ENCODE measurements around the gene BICC1. TPM values are rescaled to one million over a fixed set of nuclear protein-coding genes. Genes with fewer than 3 reads are reported as not detected.

The BICC1 gene
- total RNA-seq, 1 experiment from 2014 or later, result 0.57 TPM

GRCh38 chr10:58806323-58806722, 293.7 kb downstream of the BICC1 start:
- Mint-ChIP-seq H3K36me3 (ENCODE audit: insufficient read depth in 1 of 3, low read depth in 3 of 3) (no peaks in the 10 kb centered on the region), H3K9me3 (no peaks in the 10 kb centered on the region)

More at GRCh38 chr10:58806323-58806722, 293.7 kb downstream of the BICC1 start:
- H3K79me1 ChIP-seq (ENCODE audit: insufficient read depth, low read depth, low read length, poor library complexity, severe bottlenecking), result no peaks in the 10 kb centered on the region
- Mint-ChIP-seq H3K27me3 (ENCODE audit: low read depth) (no peaks in the 10 kb centered on the region), H3K4me1 (peaks cover 3 to 5% of the 10 kb centered on the region in 2 experiments; a peak in 3 of 4 replicates), H3K27ac (no peak overlapping the region), H3K4me3 (no peak overlapping the region)
- no CpG with 5 or more reads among the region's 1 CpG for whole genome bisulfite sequencing (ENCODE audit: extremely low coverage, insufficient read length, low lambda C conversion rate)
- no peak overlapping the region for H3K14ac ChIP-seq (ENCODE audit: insufficient read depth, low read length)
- no peak overlapping the region for H2BK15ac ChIP-seq (ENCODE audit: low read depth, low read length)
- no peaks in the 10 kb centered on the region for H3K27me3 ChIP-seq (ENCODE audit: insufficient read depth, low read length)
- H3K56ac ChIP-seq (ENCODE audit: insufficient read length, low read depth, low read length), result no peak overlapping the region
- no peak overlapping the region for H2BK20ac ChIP-seq (ENCODE audit: low read depth, low read length, poor library complexity, severe bottlenecking)
- no peak overlapping the region for H2AK5ac ChIP-seq (ENCODE audit: insufficient read length, low read length)
- no peak for TF ChIP-seq CTCF (conservative IDR thresholded peaks at IDR 0.05)
- no peak overlapping the region for H3K27ac ChIP-seq (ENCODE audit: insufficient read length, low read depth, low read length)
- no peak overlapping the region for H3K9ac ChIP-seq (ENCODE audit: extremely low read depth, insufficient read length, low read length)
- no peaks in the 10 kb centered on the region for H3K79me2 ChIP-seq (ENCODE audit: insufficient read depth, low read length)
- no peaks in the 10 kb centered on the region for H3K4me1 ChIP-seq (ENCODE audit: insufficient read depth, low read length)
- no peak overlapping the region for H4K91ac ChIP-seq (ENCODE audit: insufficient read length, low read depth, low read length)
- H4K8ac ChIP-seq (replicated peaks; ENCODE audit: insufficient read length, low read depth, low read length), result no peak overlapping the region
- no peak overlapping the region for H3K23ac ChIP-seq (ENCODE audit: insufficient read length, low read depth, low read length)
- no peak overlapping the region for H3T11ph ChIP-seq (ENCODE audit: low read length)
- no peak overlapping the region for H3K4me2 ChIP-seq (ENCODE audit: insufficient read depth, insufficient read length, low read length)
- H3K18ac ChIP-seq (ENCODE audit: insufficient read length, low read depth, low read length), result no peak overlapping the region
- H3K9me3 ChIP-seq (ENCODE audit: control insufficient read depth, low read depth, low read length), result no peaks in the 10 kb centered on the region
- H4K5ac ChIP-seq (ENCODE audit: insufficient read length, low read depth, low read length), result no peak overlapping the region
- no peak overlapping the region for H2BK5ac ChIP-seq (ENCODE audit: insufficient read length, low read length)
- no peak for DNase-seq
- H3K4ac ChIP-seq (ENCODE audit: low read depth, low read length), result no peak overlapping the region
- H2AFZ ChIP-seq (ENCODE audit: low read length), result no peak overlapping the region
- no peak overlapping the region for H2BK12ac ChIP-seq (ENCODE audit: insufficient read length, low read depth, low read length)
- H2BK120ac ChIP-seq (ENCODE audit: low read depth, low read length, poor library complexity, severe bottlenecking), result no peak overlapping the region
- H4K20me1 ChIP-seq (ENCODE audit: control insufficient read depth, insufficient read depth, insufficient read length), result no peaks in the 10 kb centered on the region
- no peaks in the 10 kb centered on the region for H3K23me2 ChIP-seq (ENCODE audit: insufficient read length, low read depth, low read length, poor library complexity, severe bottlenecking)

Measured in H9 (cell line).